NCI-H2196 treated with DMSO at 0.1 percent for 48 hours (cell line): Measurements from ENCODE around the gene SLC38A4.
"Not testable (repeated sequence)": the region's sequence is repeated elsewhere in the genome, so short reads cannot be mapped to it uniquely, and the experiment has no call there.

Experiments used
- DNase-seq: peaks from one replicate; lab custom pipeline; 2025; ENCODE audit not compliant: unreplicated experiment; lab: John Stamatoyannopoulos, UW

SLC38A4 gene

GRCh38 chr12:46778415-46778814 lies 47.4 kb downstream of the SLC38A4 start:
- DNase-seq, result no peak

DNA sequence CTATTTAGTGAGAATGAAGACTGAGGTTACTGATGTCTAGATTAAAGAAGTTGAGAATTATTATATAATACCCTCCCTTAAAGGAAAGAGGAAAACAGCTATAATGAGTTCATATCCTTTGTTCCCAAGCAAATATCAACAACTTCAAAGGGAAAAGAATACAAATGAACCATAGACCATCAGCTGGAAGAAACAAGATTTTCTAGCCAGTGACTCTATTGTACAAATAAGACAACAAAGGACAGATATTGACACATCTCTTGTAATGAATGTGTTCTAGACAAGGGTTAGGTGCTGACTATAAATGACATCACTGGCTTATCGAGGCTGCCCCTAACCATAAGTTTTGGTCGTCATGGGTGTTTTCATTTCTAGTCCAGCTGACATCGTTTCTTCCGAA lies 48.2 kb downstream of the SLC38A4 start:
- no peak for DNase-seq

DNA sequence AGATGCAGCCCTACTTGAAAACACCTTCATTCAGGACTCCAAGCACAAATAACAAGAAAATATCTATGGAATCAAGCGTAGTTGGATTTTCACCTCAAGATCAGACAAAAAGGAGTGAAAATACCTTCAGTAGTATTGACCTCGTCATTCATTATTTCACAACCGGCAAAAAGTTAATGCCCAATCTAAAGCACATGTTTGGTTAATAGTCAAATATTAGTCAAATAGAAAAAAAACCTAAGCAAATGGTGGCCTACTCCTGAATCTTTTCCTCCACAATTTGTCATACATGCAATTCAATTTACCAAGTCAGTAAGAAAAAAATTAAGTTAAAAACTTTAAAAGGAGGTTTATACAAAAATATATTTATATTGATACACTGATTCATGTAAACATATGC lies 50.0 kb downstream of the SLC38A4 start:
- no peak for DNase-seq

- no peak for DNase-seq
Measured at GRCh38 chr12:46774322-46774633, 51.5 kb downstream of the SLC38A4 start.

- DNase-seq, result no peak
Measured at GRCh38 chr12:46773586-46774321, 52.0 kb downstream of the SLC38A4 start.

DNA sequence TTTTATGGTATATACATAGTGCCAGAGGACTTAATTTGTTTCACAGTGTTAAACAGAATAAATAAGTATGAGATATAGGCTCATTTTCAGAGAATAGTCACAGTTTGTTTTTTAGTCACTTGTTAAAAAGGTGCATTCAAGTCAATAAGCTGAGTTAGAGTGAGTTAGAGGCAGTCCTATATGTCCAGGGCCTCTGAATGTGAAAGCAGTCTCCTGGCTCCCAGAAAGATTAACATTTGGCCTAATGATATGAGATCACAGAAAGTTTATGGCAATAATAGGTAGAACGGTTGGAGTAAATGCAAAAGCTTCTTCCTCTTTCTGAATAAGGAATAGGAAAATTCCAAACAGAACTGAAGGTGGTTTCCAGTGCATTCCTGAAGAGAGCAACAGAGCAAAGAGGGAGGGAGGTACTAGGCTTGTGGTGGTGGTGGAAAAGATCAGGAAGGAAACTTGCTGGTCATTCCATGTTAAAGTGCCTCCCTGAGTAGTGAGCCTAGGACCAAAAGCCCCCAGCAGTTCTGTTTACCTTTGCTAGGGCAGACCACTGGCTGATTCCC lies 54.4 kb downstream of the SLC38A4 start:
- no peak for DNase-seq

DNA sequence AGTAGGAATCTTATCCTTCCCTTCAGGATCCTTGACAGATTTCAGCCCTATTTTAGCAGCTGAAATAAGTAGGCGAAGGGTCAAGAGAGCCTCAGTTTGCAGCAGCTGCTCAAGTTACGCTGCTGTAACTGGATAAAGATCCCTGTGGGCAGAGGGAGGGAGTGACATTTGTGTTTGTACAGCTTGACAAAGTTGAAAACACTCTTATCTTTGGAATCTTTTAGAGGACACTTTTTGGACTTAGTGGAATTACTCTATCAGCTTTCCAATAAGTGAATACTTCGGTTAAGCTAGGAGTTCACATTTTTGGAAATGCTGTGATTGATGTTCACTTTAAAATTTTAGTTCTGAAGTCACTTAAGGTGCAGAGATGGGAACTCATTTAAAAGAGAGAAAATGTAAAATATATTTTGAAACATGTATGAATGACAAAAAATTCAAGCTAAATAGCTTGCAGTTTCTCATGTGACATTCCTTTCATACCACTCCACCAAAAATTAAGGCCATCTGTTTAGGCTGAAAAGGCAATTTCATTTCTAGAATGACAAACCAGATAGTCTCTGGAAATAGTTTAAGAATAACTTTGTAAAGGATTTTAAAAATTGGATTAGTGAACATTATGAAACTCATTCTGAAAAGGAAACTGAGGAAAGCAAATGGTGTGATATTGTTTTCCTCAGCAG lies 55.2 kb downstream of the SLC38A4 start:
- DNase-seq, result no peak

DNA sequence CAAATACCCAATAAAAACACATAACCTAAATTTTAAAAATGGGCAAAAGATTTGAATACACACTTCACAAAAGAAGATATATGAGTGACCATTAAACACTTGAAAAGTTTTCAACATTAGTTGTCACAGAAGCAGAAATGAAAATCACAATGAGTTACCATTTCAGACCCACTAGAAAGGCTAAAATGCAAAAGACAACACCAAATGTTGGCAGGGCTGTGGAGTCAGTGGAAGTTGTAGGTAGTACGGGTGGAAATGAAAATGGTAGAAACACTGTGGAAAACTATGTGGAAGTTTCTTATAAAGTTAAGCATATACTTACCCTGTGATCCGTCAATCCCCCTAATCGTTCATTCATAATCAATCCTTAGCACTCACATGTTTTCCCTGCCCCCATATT lies 61.8 kb downstream of the SLC38A4 start:
- no peak for DNase-seq

DNA sequence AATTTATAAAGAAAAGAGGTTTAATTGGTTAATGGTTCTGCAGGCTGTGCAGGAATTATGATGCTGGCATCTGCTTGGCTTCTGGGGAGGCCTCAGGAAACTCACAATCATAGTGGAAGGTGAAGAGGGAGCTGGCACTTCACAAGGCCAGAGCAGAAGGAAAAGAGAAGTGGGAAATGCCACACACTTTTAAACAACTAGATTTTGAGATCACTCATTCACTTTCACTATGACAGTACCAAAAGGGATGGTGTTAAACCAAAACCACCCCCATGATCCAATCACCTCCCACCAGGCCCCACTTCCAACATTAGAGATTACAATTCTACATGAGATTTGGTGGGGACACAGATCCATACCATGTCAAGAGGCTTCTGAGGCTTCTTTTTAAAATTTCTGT lies 62.6 kb downstream of the SLC38A4 start:
- no peak for DNase-seq

GRCh38 chr12:46754550-46754949 lies 71.2 kb downstream of the SLC38A4 start:
- DNase-seq, result no peak

DNA sequence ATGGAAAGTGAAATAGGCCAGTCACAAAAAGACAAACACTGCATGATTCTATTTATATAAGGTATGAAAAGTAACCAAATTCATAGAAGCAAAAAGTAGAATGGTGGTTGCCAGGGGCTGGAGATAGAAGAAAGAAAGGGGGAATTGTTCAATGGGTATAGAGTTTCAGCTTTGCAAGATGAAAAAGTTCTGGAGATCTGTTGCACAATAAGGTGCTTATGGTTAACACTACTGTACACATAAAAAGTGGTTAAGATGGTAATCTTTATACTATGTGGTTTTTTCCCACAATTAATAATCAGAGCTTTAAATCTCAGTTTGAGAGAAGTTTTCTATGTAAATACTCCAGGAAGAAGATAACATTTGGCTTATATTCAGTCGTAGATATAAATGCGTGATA lies 73.4 kb downstream of the SLC38A4 start:
- DNase-seq, result no peak

DNA sequence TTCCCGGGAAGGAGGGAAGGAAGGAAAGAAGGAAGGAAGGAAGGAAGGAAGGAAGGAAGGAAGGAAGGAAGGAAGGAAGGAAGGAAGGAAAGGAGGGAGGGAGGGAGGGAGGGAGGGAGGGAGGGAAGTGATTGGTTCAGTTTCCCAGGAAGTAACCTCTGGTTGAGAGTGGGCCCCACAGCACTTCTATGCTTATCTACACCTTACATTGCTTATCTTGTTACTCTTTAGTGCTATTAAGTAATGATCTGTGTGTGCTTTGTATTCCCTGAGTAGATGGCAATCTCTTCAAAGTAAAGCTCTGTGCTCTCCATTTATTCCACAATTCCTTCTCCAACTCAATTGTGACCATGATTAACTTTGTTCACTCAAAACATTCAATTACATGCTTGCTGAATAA lies 74.6 kb downstream of the SLC38A4 start:
- no peak for DNase-seq

DNA sequence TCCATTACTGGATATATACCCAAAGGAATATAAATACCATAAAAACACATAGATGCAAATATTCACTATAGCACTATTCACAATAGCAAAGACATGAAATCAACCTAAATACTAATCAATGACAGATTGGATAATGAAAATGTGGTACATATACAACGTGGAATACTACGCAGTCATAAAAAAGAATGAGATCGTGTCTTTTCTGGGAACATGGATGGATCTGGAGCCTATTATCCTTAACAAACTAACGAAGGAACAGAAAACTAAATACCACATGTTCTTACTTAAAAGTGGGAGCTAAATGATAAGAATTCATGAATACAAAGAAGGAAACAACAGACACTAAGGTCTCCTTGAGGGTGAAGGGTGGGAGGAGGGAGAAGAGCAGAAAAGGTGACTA lies 76.5 kb downstream of the SLC38A4 start:
- no peak for DNase-seq

- DNase-seq, result no peak
Measured at GRCh38 chr12:46744283-46744682, 81.5 kb downstream of the SLC38A4 start.

DNA sequence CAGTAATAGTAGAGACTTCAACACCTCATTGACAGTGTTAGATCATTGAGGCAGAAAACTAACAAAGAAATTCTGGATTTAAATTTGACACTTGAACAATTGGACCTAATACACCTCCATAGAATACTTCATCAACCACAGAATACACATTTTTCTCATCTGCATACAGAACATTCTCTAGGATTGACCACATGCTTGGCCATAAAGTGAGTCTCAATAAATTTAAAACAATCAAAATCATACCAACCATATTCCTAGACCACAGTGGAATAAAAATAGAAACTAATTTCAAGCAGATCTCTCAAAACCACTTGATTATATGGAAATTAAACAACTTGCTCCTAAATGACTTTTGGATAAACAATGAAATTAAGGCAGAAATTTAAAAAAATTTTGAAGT lies 82.3 kb downstream of the SLC38A4 start:
- DNase-seq, result no peak

GRCh38 chr12:46742271-46742670 lies 83.5 kb downstream of the SLC38A4 start:
- not testable (repeated sequence) for DNase-seq

DNA sequence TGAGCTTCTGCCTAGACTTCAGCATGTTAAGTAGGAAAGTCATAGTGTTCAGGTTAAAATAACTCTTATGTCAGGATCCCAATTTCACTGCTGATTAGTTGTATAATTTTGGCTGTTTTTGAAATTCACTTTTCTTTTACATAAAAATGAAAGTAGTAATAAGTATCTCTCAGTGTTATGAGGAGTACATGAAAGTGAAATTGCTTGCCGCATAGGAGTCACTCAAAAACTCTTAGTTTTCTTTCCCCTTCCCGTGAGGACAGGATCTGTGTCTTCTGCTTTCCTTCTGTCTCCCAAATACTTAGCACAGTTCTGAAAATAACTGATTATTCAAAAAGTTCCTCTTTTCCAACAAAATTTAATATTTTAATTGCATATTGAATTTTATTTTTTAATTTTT lies 100.5 kb downstream of the SLC38A4 start:
- no peak for DNase-seq

DNA sequence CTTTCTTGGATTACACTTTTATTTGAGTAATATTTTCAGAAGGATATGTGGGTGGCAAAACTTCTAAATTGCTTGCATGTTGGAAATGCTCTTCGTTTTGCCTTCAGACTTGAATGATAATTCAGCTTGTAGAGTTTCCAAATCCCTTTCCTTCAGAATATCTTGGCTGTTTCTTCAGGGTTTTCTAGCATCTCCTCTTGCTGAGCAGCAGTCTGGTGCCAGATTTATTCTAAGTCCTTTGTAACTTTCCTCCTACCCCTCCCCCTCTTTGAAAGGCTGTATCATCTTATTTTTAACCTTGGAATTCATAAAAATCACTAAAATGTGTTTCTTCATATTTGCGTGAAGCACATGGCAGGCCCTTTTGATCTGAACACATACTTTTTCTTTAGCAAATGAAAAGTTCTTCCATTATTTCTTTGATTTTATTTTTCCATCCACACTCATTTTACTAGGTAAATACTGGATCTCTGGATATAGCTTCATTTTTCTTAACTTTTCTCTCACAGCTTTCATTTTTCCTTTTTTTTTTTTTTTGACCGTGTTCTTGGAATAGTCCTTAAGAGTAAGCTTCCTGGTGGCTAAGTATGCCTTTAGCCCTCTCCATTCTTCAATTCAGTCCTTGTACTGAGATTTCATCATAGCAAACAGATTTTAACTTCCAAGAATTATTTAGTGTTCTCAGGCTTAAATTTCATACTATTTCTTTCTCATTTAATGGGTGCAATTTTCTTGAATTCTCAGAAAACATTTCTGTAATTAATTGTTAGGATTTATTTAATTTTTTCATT lies 102.0 kb downstream of the SLC38A4 start:
- no peak for DNase-seq

DNA sequence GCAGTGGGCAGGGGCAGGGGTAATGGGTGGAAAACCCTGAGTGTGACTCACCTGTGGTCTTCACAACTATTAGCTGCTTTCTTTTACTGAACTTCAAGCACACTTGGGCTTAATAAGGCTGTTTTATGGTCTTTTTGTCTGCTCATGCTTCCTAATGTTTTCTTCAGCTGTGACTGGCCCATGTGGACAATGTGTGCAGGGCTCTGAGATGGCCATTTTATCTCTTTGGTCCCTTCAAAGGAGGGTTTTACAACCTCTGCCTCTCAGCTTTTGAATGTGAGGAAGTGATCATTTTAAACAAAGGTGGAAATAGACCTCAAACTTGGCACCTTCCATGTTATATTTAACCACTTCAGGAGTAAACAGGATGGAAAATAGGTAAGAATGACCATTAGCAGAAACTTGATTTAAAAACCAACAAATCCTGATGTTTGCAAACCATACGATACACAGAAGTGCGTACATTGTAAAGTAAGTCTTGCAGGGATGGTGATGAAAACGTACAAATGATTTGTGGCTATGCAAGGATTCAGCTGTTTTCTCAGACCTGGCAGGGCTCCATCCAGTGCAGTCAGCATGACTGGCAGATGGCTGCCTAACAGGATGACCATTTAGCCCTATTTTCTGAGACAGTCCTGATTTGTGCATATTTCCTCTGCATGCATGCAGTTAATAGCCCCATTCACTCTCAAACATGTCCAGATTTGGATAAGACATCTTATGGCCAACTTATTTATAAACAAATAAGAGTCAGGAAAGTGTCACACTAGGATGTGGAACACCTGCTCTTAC lies 103.2 kb downstream of the SLC38A4 start:
- no peak for DNase-seq

- DNase-seq, result no peak
Measured at GRCh38 chr12:46718495-46718894, 107.3 kb downstream of the SLC38A4 start.

DNA sequence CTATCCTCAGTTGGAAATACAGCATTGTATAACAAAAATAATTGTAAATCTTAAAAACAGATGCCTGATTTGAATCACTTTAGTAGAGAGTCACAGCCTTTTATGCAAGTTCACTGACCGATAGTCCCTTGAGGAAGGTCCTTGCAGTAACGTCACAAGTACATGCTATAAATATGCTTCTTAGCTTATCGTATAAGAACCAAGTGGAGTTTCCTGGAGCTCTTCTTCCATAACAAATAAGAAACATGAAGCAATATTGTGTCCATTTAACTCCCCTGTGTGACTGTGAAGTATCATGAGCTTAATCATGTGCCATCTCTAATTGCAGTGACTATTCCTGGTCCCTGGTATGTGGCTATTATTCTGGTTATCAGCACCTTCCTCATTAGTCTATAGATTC lies 107.9 kb downstream of the SLC38A4 start:
- DNase-seq, result no peak
